ENCODE results near the gene ALDH3B2.

ALDH3B2 gene

DNA sequence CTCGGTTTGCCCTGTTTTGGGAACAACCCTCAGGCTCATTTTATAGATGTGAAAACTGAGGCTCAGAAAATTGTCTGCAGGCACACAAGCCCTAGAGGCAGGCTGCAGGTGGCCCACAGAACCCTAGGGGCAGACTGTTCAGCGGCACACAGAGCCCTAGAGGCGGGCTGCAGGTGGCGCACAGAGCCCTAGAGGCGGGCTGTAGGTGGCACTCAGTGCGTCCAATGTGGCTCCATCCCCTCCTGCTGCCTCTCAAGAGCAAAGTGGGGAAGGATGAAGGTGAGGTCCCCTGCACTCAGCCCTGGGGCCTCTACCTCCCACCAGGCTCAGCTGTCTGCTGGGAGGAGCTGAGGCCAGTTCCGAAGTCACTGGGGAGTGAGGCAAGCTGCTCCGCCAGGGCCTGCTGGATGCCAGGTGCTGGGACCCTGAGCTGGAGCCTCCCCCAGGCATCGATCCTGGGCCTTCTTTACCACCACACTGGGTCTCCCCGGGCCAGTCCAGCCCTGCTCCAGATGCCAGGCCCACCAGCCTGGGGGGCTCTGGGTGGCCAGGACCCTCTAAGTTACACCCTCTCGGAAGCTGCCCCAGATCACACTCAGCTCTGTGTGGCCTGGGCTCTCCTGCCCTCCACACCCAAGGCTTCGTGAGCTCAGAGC lies 26.2 kb downstream of the ALDH3B2 start:
- H3K4me1 ChIP-seq (ENCODE audit: insufficient read depth, low read length): 0 out of 2 replicates have a peak, but pooled peaks cover 4% of the 10 kb centered on the region
- no peak overlapping the region for H3K4me3 ChIP-seq (ENCODE audit: low read length)
- no peak overlapping the region for H3K27ac ChIP-seq (ENCODE audit: low read depth, low read length)
- no peaks in the 10 kb centered on the region for H3K27me3 ChIP-seq (ENCODE audit: insufficient read depth, low read length)
- WGBS: 65% methylated on average over 12 of the region's 12 CpGs
- no peaks in the 10 kb centered on the region for H3K9me3 ChIP-seq (ENCODE audit: insufficient read depth, low read depth, low read length)
- H3K36me3 ChIP-seq (ENCODE audit: insufficient read depth, low read length): no peaks in the 10 kb centered on the region
- no peak overlapping the region for H3K9ac ChIP-seq (ENCODE audit: low read depth, low read length)

DNA sequence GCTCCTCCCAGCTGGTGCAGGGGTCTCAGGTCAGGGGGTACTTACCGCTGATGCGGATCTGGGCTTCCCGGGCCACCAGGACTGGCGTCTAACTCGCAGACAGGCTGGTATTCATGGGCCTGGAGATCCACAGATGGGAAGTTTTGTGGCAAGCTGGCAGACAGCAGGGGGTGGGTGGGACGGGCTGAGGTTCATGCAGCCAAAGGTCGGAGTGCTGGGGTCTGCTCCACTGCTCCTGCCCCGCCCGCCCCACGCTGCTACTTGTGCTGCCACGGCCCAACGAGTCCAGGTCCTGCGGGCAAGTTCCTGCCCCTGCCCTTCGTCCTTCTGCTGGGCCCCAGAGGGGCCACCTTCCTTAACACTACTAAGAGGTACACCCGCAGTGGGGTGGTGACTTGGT lies 27.0 kb downstream of the ALDH3B2 start:
- Histone ChIP-seq H3K9me3 (ENCODE audit: insufficient read depth, low read depth, low read length) (no peaks in the 10 kb centered on the region), H3K27ac (ENCODE audit: low read depth, low read length) (no peak overlapping the region), H3K4me1 (ENCODE audit: insufficient read depth, low read length) (0 out of 2 replicates have a peak, but pooled peaks cover 4% of the 10 kb centered on the region), H3K4me3 (ENCODE audit: low read length) (no peak overlapping the region), H3K9ac (ENCODE audit: low read depth, low read length) (no peak overlapping the region), H3K27me3 (ENCODE audit: insufficient read depth, low read length) (no peaks in the 10 kb centered on the region), H3K36me3 (ENCODE audit: insufficient read depth, low read length) (no peaks in the 10 kb centered on the region)
- WGBS: 90% methylated on average over 15 of the region's 15 CpGs

DNA sequence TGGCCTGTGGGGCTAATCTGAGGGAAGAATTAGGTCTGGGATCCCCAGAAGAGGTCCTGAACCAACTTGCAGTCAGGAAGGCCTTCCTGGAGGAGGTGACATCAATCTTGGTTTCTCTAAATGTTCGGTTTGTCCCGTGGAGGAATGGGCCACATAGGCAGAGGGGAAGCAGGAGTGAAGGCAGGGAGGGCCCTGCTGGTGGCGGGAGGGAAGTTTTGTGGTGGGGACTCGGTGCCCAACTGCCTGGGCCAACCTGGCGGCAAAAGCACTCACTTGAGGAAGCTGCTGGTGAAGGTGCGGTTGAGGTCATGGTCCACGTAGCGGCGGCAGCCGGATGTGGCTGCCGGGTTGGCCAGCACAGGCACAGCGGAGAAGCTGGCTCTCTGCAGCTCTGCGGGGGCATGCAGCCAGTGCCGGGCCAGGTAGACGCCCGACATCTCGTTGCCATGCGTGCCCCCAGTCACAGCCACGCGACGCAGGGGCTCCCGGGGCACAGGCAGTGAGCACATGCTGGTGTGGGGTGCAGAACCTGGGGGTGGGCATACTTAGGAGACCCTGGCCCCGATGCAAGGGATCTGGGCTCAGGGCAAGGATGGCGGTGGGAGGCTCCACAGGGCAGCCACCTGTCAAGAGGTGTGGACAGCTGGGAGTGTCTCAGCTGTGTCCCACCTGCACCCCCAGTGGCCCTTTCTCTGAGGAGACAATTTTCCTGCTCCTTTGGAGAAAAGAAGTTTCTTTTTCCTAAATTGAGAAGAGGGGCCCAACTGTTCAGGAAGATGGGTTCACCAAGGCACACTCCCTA lies 27.7 kb downstream of the ALDH3B2 start:
- Histone ChIP-seq H3K9ac (ENCODE audit: low read depth, low read length) (no peak overlapping the region), H3K27ac (ENCODE audit: low read depth, low read length) (no peak overlapping the region), H3K4me1 (ENCODE audit: insufficient read depth, low read length) (0 out of 2 replicates have a peak, but pooled peaks cover 4% of the 10 kb centered on the region), H3K4me3 (ENCODE audit: low read length) (no peak overlapping the region), H3K36me3 (ENCODE audit: insufficient read depth, low read length) (no peaks in the 10 kb centered on the region), H3K9me3 (ENCODE audit: insufficient read depth, low read depth, low read length) (no peaks in the 10 kb centered on the region), H3K27me3 (ENCODE audit: insufficient read depth, low read length) (peaks cover 3% of the 10 kb centered on the region; the same call in 1 of the 2 replicates)
- 91% methylated on average over 24 of the region's 24 CpGs for WGBS

DNA sequence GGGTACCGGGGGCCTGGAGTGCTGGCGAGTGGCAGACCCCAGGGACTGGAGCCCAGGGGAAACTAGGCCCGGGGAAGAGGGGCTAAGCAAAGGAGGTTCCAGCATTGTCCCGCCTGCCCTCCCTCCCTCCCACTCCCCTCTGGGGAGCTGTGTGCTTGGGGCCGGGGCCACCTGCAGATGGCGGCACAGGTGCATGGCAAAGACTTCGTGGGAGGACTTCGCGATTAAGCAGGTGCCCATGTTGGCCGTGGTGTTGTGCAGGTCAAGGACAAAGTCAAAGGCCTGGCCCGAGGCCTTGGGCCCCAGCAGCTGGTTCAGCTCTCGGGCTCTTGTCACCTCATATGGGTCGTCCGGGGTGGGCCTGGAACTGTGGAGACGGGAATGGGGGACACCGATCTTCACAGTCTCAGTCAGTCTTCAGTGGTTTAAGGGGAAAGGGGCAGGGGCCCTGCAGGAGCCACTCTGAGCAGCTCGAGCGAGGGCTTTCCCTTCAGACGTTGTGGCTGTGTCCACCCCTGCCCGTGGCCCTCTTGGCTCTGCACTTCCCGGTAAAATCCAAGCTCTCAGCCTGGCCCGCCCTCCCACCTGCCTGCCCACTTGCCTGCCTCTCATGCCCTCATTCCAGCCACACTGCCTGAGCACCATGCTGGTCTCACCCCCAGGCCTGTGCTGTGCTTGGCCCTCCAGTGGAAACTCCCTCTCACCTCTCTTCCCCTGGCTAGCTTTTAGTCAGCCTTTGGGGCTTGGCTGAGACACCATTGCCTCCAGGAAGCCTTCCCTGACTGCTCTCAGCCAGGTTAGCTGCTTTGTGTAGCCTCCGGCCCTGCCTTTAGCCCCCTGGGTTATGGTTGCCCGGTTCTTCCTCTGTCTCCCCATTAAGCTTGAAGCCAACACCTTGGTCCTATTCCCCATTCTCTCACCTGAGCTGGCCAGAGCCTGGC lies 28.6 kb downstream of the ALDH3B2 start:
- Histone ChIP-seq H3K4me3 (ENCODE audit: low read length) (no peak overlapping the region), H3K36me3 (ENCODE audit: insufficient read depth, low read length) (no peaks in the 10 kb centered on the region), H3K27me3 (ENCODE audit: insufficient read depth, low read length) (peaks cover 10% of the 10 kb centered on the region; the same call in 1 of the 2 replicates), H3K9ac (ENCODE audit: low read depth, low read length) (no peak overlapping the region), H3K4me1 (ENCODE audit: insufficient read depth, low read length) (0 out of 2 replicates have a peak, but pooled peaks cover 4% of the 10 kb centered on the region), H3K27ac (ENCODE audit: low read depth, low read length) (no peak overlapping the region), H3K9me3 (ENCODE audit: insufficient read depth, low read depth, low read length) (no peaks in the 10 kb centered on the region)
- 92% methylated on average over 22 of the region's 24 CpGs for WGBS

DNA sequence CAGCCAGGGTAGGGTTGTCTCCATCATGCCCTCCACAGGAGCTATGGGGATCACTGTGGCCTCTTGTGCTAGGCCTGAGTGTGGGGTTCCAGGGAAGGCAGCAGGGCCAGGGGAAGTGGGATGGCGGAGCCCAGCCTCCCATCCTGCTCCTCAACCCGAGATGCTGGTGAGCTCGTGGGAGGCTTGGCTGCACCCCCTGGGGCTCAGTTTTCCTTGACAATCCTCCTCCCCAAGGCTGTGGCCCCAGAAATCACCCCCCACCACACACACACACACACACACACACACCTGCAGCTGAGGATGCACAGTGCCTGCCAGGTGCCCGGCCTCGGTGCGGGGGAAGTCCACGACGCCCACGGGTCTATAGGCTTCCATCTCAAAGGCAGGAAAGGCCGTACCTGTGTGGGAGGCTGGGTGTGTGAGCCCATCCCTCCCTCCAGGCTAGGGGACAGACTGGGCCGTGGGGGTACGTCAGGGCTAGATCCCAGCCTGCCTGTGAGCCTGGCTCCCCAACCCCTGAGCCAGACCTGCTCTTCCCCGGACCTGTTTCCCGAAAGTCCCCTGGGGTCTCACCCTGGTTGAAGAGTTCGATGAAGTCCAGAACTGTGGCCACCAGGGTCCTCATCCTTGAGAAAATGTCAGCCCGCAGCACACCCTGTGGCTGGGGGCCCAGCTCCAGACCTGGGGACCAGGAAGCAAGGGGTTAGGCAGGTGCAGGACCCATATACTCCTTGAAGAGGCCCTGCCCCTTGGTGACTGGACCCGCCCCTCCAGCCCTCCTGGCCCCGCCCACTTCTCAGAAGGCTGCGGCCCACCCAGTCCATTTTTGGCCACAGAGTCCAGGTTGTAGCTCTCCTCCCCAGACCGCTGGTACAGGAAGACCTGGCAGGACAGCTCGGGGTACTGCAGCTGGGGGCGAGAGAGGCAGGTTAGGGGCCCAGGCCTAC lies 29.7 kb downstream of the ALDH3B2 start:
- H3K4me1 ChIP-seq (ENCODE audit: insufficient read depth, low read length): no peaks in the 10 kb centered on the region
- H3K27ac ChIP-seq (ENCODE audit: low read depth, low read length): no peak overlapping the region
- peaks cover 20% of the 10 kb centered on the region for H3K27me3 ChIP-seq (ENCODE audit: insufficient read depth, low read length)
- no peak overlapping the region for H3K9ac ChIP-seq (ENCODE audit: low read depth, low read length)
- 94% methylated on average over 22 of the region's 22 CpGs for WGBS
- H3K4me3 ChIP-seq (ENCODE audit: low read length): no peak overlapping the region
- no peaks in the 10 kb centered on the region for H3K9me3 ChIP-seq (ENCODE audit: insufficient read depth, low read depth, low read length)
- no peaks in the 10 kb centered on the region for H3K36me3 ChIP-seq (ENCODE audit: insufficient read depth, low read length)

DNA sequence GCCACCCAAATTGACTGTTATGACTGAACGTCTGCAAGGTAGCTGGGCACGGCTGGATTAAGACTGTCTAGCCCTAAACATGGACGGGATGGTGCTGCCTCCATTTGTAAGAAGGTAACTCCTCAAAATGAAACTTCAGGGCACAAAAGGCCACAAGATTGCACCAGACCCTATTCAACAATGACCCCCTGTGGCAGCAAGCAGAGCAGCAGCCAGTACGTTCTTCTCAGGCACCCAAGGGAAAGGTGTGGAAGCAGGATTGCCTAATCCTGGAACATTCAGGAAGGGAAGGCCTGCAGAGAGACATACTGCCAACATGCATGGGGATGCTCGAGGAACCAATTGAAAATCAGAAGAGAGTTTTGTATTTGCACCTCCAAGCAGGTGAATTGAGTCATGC lies 30.4 kb downstream of the ALDH3B2 start:
- no peak overlapping the region for H3K27ac ChIP-seq (ENCODE audit: low read depth, low read length)
- peaks cover 24% of the 10 kb centered on the region for H3K27me3 ChIP-seq (ENCODE audit: insufficient read depth, low read length)
- no peaks in the 10 kb centered on the region for H3K9me3 ChIP-seq (ENCODE audit: insufficient read depth, low read depth, low read length)
- no peak overlapping the region for H3K9ac ChIP-seq (ENCODE audit: low read depth, low read length)
- no peak overlapping the region for H3K4me3 ChIP-seq (ENCODE audit: low read length)
- H3K36me3 ChIP-seq (ENCODE audit: insufficient read depth, low read length): no peaks in the 10 kb centered on the region
- 84% methylated on average over 5 of the region's 5 CpGs for WGBS
- H3K4me1 ChIP-seq (ENCODE audit: insufficient read depth, low read length): no peaks in the 10 kb centered on the region

DNA sequence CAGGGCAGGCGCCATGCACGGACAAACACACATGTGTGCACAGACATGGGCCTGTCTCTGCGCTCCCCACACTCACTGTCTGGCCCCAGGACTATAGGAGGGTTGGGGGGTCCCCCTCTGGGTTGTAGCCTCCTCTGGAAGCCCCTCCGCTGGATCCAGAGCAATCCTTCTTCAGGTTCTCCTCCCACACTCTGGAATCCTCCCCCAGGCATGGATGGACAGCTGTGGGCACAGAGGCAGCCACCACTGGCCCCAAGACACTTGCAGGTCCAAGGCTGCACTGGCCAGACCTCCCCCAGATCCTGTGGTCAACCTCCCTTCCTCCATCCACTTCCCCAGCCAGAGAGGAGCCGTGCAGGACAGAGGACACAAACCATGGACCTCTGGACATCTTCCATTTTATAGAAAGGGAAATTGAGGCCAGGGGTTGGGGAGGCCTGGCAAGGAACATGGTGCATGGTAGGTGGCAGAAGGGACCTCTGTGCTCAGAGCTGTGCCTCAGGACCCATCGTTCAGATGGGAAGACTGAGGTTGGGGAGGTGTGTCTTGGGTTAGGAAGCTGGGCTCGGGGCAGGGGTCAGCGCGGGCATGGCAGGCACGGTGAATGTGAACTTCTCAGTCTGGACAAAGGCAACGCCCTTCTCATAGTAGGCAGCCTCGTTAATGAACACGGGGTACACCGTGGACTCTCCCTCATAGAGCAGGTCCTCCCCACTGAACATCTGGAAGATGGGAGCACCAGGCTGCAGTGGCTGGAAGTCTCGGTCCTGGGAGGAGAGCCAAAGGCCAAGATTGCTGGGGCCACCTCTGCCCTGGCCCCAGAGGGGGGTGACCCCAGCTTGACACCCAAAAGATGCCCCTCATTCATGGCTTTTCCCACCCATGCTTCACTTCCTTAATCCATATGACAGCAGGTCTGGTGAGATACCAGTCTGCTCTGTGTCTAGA lies 32.0 kb downstream of the ALDH3B2 start:
- no peaks in the 10 kb centered on the region for H3K4me1 ChIP-seq (ENCODE audit: insufficient read depth, low read length)
- 94% methylated on average over 15 of the region's 15 CpGs for WGBS
- peaks cover 27% of the 10 kb centered on the region for H3K27me3 ChIP-seq (ENCODE audit: insufficient read depth, low read length)
- no peak overlapping the region for H3K4me3 ChIP-seq (ENCODE audit: low read length)
- no peak overlapping the region for H3K27ac ChIP-seq (ENCODE audit: low read depth, low read length)
- H3K9me3 ChIP-seq (ENCODE audit: insufficient read depth, low read depth, low read length): no peaks in the 10 kb centered on the region
- H3K36me3 ChIP-seq (ENCODE audit: insufficient read depth, low read length): no peaks in the 10 kb centered on the region
- H3K9ac ChIP-seq (ENCODE audit: low read depth, low read length): no peak overlapping the region

DNA sequence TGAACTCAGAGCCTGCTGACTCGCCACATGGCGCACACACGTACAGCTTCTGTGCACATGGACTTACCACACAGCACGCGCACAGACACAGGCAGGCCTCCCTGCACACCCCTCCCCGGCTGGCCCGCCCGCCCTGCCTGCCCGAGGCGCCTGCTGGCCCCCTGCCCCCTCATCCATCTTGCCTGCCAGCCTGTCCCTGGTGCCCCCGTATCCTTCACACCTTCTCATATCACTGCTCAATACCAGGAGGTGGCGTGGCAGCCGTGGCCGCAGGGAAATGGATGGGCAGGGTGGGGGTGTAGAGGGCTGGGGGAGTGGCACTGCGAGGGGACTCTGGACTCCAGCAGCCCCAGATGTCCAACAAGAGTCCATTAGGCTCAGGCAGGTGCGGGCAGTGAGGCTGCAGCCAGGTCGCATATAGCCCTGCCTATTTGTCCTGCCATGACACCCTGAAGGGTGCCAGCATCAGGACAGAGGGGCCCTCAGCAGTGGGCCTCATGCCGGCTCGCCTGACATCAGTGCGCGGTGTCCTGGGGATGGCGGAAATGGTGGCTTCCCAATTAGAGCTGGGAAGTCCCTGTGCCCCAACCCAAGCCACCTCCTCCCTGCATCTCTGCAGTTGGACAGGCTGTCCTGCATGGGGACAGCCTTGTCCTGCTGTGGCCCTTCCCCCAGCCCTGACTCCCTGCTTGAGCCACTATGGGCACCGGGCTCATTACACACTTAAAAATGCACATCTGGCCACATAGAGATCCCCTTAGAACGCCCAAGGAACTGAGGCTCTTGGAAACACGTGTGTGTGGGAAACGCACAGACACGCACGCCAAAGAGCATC lies 32.9 kb downstream of the ALDH3B2 start:
- Histone ChIP-seq H3K4me1 (ENCODE audit: insufficient read depth, low read length) (no peaks in the 10 kb centered on the region), H3K27me3 (ENCODE audit: insufficient read depth, low read length) (peaks cover 27% of the 10 kb centered on the region), H3K4me3 (ENCODE audit: low read length) (no peak overlapping the region), H3K27ac (ENCODE audit: low read depth, low read length) (no peak overlapping the region), H3K36me3 (ENCODE audit: insufficient read depth, low read length) (no peaks in the 10 kb centered on the region), H3K9ac (ENCODE audit: low read depth, low read length) (no peak overlapping the region), H3K9me3 (ENCODE audit: insufficient read depth, low read depth, low read length) (no peaks in the 10 kb centered on the region)
- WGBS: 93% methylated on average over 28 of the region's 28 CpGs

DNA sequence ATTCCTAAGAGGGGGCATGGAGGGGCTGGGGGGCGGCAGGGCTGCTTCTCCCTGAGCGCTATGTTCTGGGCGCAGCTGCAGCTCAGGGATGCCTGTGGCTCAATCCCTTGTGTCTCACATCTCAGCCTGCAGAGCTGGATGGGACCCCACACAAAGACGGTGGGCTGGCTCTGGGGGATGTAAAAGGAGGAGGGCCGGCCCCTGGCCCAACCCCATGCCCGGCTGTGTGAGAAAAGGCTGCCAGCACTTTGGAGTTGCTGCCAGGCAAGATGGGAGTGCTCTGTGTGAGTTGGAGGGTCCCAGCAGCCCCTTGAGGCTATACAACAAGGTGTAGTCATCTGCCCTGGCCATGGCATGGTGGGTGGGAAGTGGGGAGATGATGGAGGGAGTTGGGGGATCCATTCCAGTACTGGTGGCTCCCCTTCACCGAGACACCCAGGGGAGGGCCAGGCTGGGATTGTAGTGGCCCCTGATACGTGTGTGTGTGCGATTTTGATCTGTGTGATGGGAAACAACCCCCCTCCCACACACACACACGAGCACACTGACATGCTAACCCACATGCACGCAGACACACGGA lies 33.6 kb downstream of the ALDH3B2 start:
- Histone ChIP-seq H3K4me3 (ENCODE audit: low read length) (no peak overlapping the region), H3K36me3 (ENCODE audit: insufficient read depth, low read length) (no peaks in the 10 kb centered on the region), H3K9ac (ENCODE audit: low read depth, low read length) (no peak overlapping the region), H3K4me1 (ENCODE audit: insufficient read depth, low read length) (no peaks in the 10 kb centered on the region), H3K27ac (ENCODE audit: low read depth, low read length) (no peak overlapping the region), H3K9me3 (ENCODE audit: insufficient read depth, low read depth, low read length) (no peaks in the 10 kb centered on the region), H3K27me3 (ENCODE audit: insufficient read depth, low read length) (peaks cover 27% of the 10 kb centered on the region)
- 87% methylated on average over 10 of the region's 12 CpGs for WGBS
